IMR-90 (cell line): ENCODE results near the gene KCNIP1. TPM values are rescaled to one million over a fixed set of nuclear protein-coding genes. Genes with fewer than 3 reads are reported as not detected.

Source experiments
- ATAC-seq: fragments of 200-7000 bp; cut with Tn5 transposase; 2 replicates; pipeline ENCODE4 v1.9.1; 2020; ENCODE audit warnings: low read depth, mild to moderate bottlenecking, moderate library complexity
- BruUV-seq: library from RNA; stranded (reverse); fragments of 400-500 nt; replicated peaks from 2 replicates; lab custom pipeline; 2021; lab: Mats Ljungman, UMichigan
- CTCF ChIA-PET: fragments of 300-600 bp; formaldehyde crosslinking; extraction: SDS; loops from one replicate; lab custom pipeline; 2021; ENCODE audit warnings: antibody characterized with exemption; lab: Yijun Ruan, JAX
- POLR2A ChIA-PET: fragments of 300-600 bp; sonication (Branson Sonifier 250); formaldehyde crosslinking; loops from one replicate; lab custom pipeline; 2022; ENCODE audit warnings: antibody characterized with exemption; ENCODE audit not compliant: unreplicated experiment; lab: Charles Lee
- DNase-seq: peaks from one replicate; pipeline ENCODE4 v3.0.0; 2013
- H2AFZ ChIP-seq: replicated peaks from 2 replicates; pipeline ENCODE3; 2013; ENCODE audit warnings: low read length, mild to moderate bottlenecking; ENCODE audit not compliant: poor library complexity
- H2AK5ac ChIP-seq: 2 replicates; pipeline ENCODE4 v1.6.1; 2013; ENCODE audit warnings: low read depth, low read length, inconsistent platforms
- H2AK9ac ChIP-seq: replicated peaks from 2 replicates; pipeline ENCODE3; 2013; ENCODE audit warnings: mild to moderate bottlenecking, low read depth, low read length, moderate library complexity; ENCODE audit not compliant: poor library complexity
- H2BK120ac ChIP-seq: 2 replicates; pipeline ENCODE4 v1.6.1; 2013; ENCODE audit warnings: low read depth, low read length, inconsistent platforms
- H2BK15ac ChIP-seq: 3 replicates; pipeline ENCODE4 v1.6.1; 2013; ENCODE audit warnings: low read depth, low read length, inconsistent platforms
- H2BK20ac ChIP-seq: 2 replicates; pipeline ENCODE4 v1.6.1; 2013; ENCODE audit warnings: low read depth, mild to moderate bottlenecking, inconsistent platforms, low read length, moderate library complexity
- H2BK5ac ChIP-seq: 2 replicates; pipeline ENCODE4 v1.6.1; 2013; ENCODE audit warnings: mild to moderate bottlenecking, low read depth, low read length, inconsistent platforms; ENCODE audit not compliant: poor library complexity, severe bottlenecking
- H3K14ac ChIP-seq: replicated peaks from 2 replicates; pipeline ENCODE4 v1.6.1; 2013; ENCODE audit warnings: low read depth, low read length, inconsistent platforms
- H3K18ac ChIP-seq: 2 replicates; pipeline ENCODE4 v1.6.1; 2013; ENCODE audit warnings: low read depth, low read length, control low read depth
- H3K23ac ChIP-seq: 2 replicates; pipeline ENCODE4 v1.6.1; 2013; ENCODE audit warnings: low read depth, low read length, inconsistent platforms
- H3K27ac ChIP-seq: 2 replicates; pipeline ENCODE4 v1.5.1; 2013; ENCODE audit warnings: mild to moderate bottlenecking, control low read depth, low read length; ENCODE audit not compliant: insufficient read depth
- H3K27me3 ChIP-seq: 2 replicates; pipeline ENCODE4 v1.6.1; 2013; ENCODE audit warnings: low read length; ENCODE audit not compliant: control insufficient read depth, insufficient read depth
- H3K36me3 ChIP-seq: 2 replicates; pipeline ENCODE4 v1.6.1; 2013; ENCODE audit warnings: low read length, mixed read lengths; ENCODE audit not compliant: control insufficient read depth, insufficient read depth
- H3K4ac ChIP-seq: 2 replicates; pipeline ENCODE4 v1.6.1; 2013; ENCODE audit warnings: low read depth, low read length, inconsistent platforms
- H3K4me1 ChIP-seq: 2 replicates; pipeline ENCODE4 v1.6.1; 2013; ENCODE audit warnings: low read length, mixed read lengths; ENCODE audit not compliant: control insufficient read depth, insufficient read depth
- H3K4me2 ChIP-seq: 2 replicates; pipeline ENCODE4 v1.6.1; 2013; ENCODE audit warnings: low read depth, mild to moderate bottlenecking, control low read depth, low read length, moderate library complexity
- H3K4me3 ChIP-seq: 2 replicates; pipeline ENCODE4 v1.5.1; 2013; ENCODE audit warnings: low read depth, mild to moderate bottlenecking, control low read depth, low read length, moderate library complexity; ENCODE audit not compliant: insufficient read depth
- H3K56ac ChIP-seq: 2 replicates; pipeline ENCODE4 v1.6.1; 2013; ENCODE audit warnings: low read length, inconsistent platforms; ENCODE audit not compliant: insufficient read depth; ENCODE audit errors: extremely low read depth
- H3K79me1 ChIP-seq, 2 experiments: 2 replicates each; pipeline ENCODE4 v1.6.1; 2013; ENCODE audit warnings: low read length in 2 of 2, inconsistent platforms in 1 of 2, low read depth in 1 of 2
- H3K9ac ChIP-seq: 2 replicates; pipeline ENCODE4 v1.6.1; 2013; ENCODE audit warnings: low read depth, low read length, control low read depth
- H3K9me1 ChIP-seq: 2 replicates; pipeline ENCODE4 v1.6.1; 2013; ENCODE audit warnings: low read length, inconsistent platforms; ENCODE audit not compliant: insufficient read depth
- H3K9me3 ChIP-seq: 2 replicates; pipeline ENCODE4 v1.6.1; 2013; ENCODE audit warnings: low read length; ENCODE audit not compliant: control insufficient read depth, insufficient read depth
- H4K20me1 ChIP-seq: 2 replicates; pipeline ENCODE4 v1.6.1; 2013; ENCODE audit warnings: low read length, inconsistent platforms; ENCODE audit not compliant: insufficient read depth
- H4K5ac ChIP-seq: 2 replicates; pipeline ENCODE4 v1.6.1; 2013; ENCODE audit warnings: mild to moderate bottlenecking, low read depth, low read length, control low read depth
- H4K8ac ChIP-seq, 2 experiments: 2 replicates each; pipeline ENCODE4 v1.6.1; 2013; ENCODE audit warnings: low read depth in 2 of 2, low read length in 2 of 2, control low read depth in 1 of 2, inconsistent platforms in 1 of 2
- H4K91ac ChIP-seq: 2 replicates; pipeline ENCODE4 v1.6.1; 2013; ENCODE audit warnings: low read depth, low read length, inconsistent platforms; ENCODE audit not compliant: insufficient read depth
- BHLHE40 ChIP-seq: fragments of 150-350 bp; IDR thresholded peaks from 2 replicates; pipeline ENCODE4 v1.6.1; 2016; ENCODE audit warnings: mild to moderate bottlenecking, low read depth, low read length
- CEBPB ChIP-seq: IDR thresholded peaks from 2 replicates; pipeline ENCODE4 v1.6.1; 2012; ENCODE audit warnings: low read depth, low read length, improper control_type of control experiment
- CHD1 ChIP-seq: IDR thresholded peaks from 2 replicates; pipeline ENCODE4 v1.6.1; 2012; ENCODE audit warnings: low read depth, low read length, improper control_type of control experiment
- CTCF ChIP-seq: conservative IDR thresholded peaks from 2 replicates; pipeline ENCODE4 v1.5.1; 2012; ENCODE audit warnings: mild to moderate bottlenecking, low read depth, low read length, improper control_type of control experiment
- ELK1 ChIP-seq: fragments of 150-350 bp; IDR thresholded peaks from 2 replicates; pipeline ENCODE4 v1.6.1; 2016; ENCODE audit warnings: low read depth, mild to moderate bottlenecking, low read length, moderate library complexity, borderline replicate concordance
- MAFK ChIP-seq: IDR thresholded peaks from 2 replicates; pipeline ENCODE4 v1.6.1; 2012; ENCODE audit warnings: low read depth, low read length, improper control_type of control experiment
- MAZ ChIP-seq: IDR thresholded peaks from 2 replicates; pipeline ENCODE4 v1.6.1; 2012; ENCODE audit warnings: low read depth, mild to moderate bottlenecking, low read length, improper control_type of control experiment, moderate library complexity, borderline replicate concordance
- MXI1 ChIP-seq: IDR thresholded peaks from 2 replicates; pipeline ENCODE4 v1.6.1; 2012; ENCODE audit warnings: low read depth, mild to moderate bottlenecking, low read length, moderate library complexity, borderline replicate concordance
- NFE2L2 ChIP-seq: fragments of 150-350 bp; IDR thresholded peaks from 2 replicates; pipeline ENCODE4 v1.6.1; 2016; ENCODE audit warnings: low read depth, mild to moderate bottlenecking, low read length
- POLR2A ChIP-seq: IDR thresholded peaks from 2 replicates; pipeline ENCODE4 v1.6.1; 2012; ENCODE audit warnings: mild to moderate bottlenecking, low read depth, low read length
- RAD21 ChIP-seq: IDR thresholded peaks from 2 replicates; pipeline ENCODE4 v1.6.1; 2012; ENCODE audit warnings: low read length, improper control_type of control experiment
- RCOR1 ChIP-seq: IDR thresholded peaks from 2 replicates; pipeline ENCODE4 v1.6.1; 2012; ENCODE audit warnings: mild to moderate bottlenecking, low read length, improper control_type of control experiment; ENCODE audit not compliant: insufficient replicate concordance
- SMC3 ChIP-seq: fragments of 150-350 bp; IDR thresholded peaks from 2 replicates; pipeline ENCODE4 v1.6.1; 2016; ENCODE audit warnings: low read depth, mild to moderate bottlenecking, antibody characterized with exemption, low read length, moderate library complexity
- USF2 ChIP-seq: fragments of 150-350 bp; IDR thresholded peaks from 2 replicates; pipeline ENCODE4 v1.6.1; 2017; ENCODE audit warnings: mild to moderate bottlenecking, antibody characterized with exemption, low read length, low read depth
- WGBS, 2 experiments: methylation state at CpG; one replicate each; pipeline versions ENCODE4 v1.1.5 to v1.1.7; 2013; ENCODE audit warnings: missing lambda C conversion rate in 2 of 2; ENCODE audit not compliant: insufficient read length in 1 of 2; ENCODE audit errors: extremely low coverage in 2 of 2; 5-methylcytosine and 5-hydroxymethylcytosine counted together
- dilution Hi-C: fragments of 300-500 bp; cut with HindIII; formaldehyde crosslinking; loops from one replicate; pipeline ENCODE4 v1.14.3; 2018; ENCODE audit warnings: low sequenced_read_pairs; ENCODE audit not compliant: unreplicated experiment
- in situ Hi-C: fragments of 300-500 bp; cut with MboI; formaldehyde crosslinking; loops from 3 replicates; pipeline ENCODE4 v1.14.3; 2019; ENCODE audit warnings: low sequenced_read_pairs, inconsistent platforms, mixed read lengths
- intact Hi-C: fragments of 100-400 bp; cut with micrococcal nuclease; formaldehyde crosslinking; loops from 2 replicates; pipeline ENCODE4 v1.10.0; 2022
- polyA plus RNA-seq, 3 experiments: library from polyadenylated mRNA; depleted of rRNA; stranded (reverse); fragments of >200 nt; gene quantifications; 2 replicates each; pipeline ENCODE4 v1.2.3, GENCODE V29; 2012; ENCODE audit warnings: low replicate concordance in 1 of 3
- total RNA-seq: library from RNA; depleted of rRNA; stranded (reverse); fragments of >200 nt; gene quantifications from 2 replicates; pipeline ENCODE4 v1.2.3, GENCODE V29; 2012

The KCNIP1 gene
- total and polyA plus RNA-seq, 2 of the 4 experiments (the other 2 are of a cell fraction) = not detected

- H3K23ac ChIP-seq = no peak overlapping the region
- POLR2A ChIA-PET = no interaction called here
- no peak overlapping the region for H2AFZ ChIP-seq
- no peaks in the 10 kb centered on the region for H3K9me3 ChIP-seq
- DNase-seq (no peak), ATAC-seq (no peak)
- H3K9ac ChIP-seq = no peak overlapping the region
- H3K4me3 ChIP-seq = no peak overlapping the region
- 60% methylated on average over 1 of the region's 12 CpGs; no CpG with 5 or more reads in 1 of the 2 experiments for WGBS, 2 experiments
- no peak overlapping the region for H3K27ac ChIP-seq
- no peak overlapping the region for H2AK5ac ChIP-seq
- no peaks in the 10 kb centered on the region for H3K79me1 ChIP-seq
- H3K27me3 ChIP-seq = peaks cover 11% of the 10 kb centered on the region
- no peak overlapping the region for H3K18ac ChIP-seq
- H3K4ac ChIP-seq = no peak overlapping the region
- intact Hi-C loops = no loop called here
- TF ChIP-seq CTCF (no peak), RCOR1 (no peak), NFE2L2 (no peak), RAD21 (no peak), ELK1 (no peak), MAZ (no peak), CHD1 (no peak), POLR2A (no peak), USF2 (no peak), BHLHE40 (no peak), MXI1 (no peak), SMC3 (no peak), MAFK (no peak), CEBPB (no peak)
- no peak overlapping the region for H2BK120ac ChIP-seq
- H4K5ac ChIP-seq = no peak overlapping the region
- H3K56ac ChIP-seq = no peak overlapping the region
- H2AK9ac ChIP-seq = no peak overlapping the region
- no peak overlapping the region for H4K8ac ChIP-seq
- no peak overlapping the region for H2BK20ac ChIP-seq
- no peak overlapping the region for H3K14ac ChIP-seq
- no peaks in the 10 kb centered on the region for H3K36me3 ChIP-seq
- in situ Hi-C loops = no loop called here
- no peak overlapping the region for H4K91ac ChIP-seq
- no TSS peak for BruUV-seq
- no peak overlapping the region for H2BK15ac ChIP-seq
- no peaks in the 10 kb centered on the region for H3K4me1 ChIP-seq
- no peaks in the 10 kb centered on the region for H4K20me1 ChIP-seq
- dilution Hi-C loops = no loop called here
- H3K9me1 ChIP-seq = no peaks in the 10 kb centered on the region
- no peak overlapping the region for H2BK5ac ChIP-seq
- H3K4me2 ChIP-seq = no peak overlapping the region
- CTCF ChIA-PET = no interaction called here
These were observed 269.5 kb downstream of the KCNIP1 start for GRCh38 chr5:170773024-170773985.
